ENCODE results near the gene MRPL42. TPM values are rescaled to one million over a fixed set of nuclear protein-coding genes. Genes with fewer than 3 reads are reported as not detected.

MRPL42 gene
- total RNA-seq, 1 experiment from 2014 or later, result 121 TPM

DNA sequence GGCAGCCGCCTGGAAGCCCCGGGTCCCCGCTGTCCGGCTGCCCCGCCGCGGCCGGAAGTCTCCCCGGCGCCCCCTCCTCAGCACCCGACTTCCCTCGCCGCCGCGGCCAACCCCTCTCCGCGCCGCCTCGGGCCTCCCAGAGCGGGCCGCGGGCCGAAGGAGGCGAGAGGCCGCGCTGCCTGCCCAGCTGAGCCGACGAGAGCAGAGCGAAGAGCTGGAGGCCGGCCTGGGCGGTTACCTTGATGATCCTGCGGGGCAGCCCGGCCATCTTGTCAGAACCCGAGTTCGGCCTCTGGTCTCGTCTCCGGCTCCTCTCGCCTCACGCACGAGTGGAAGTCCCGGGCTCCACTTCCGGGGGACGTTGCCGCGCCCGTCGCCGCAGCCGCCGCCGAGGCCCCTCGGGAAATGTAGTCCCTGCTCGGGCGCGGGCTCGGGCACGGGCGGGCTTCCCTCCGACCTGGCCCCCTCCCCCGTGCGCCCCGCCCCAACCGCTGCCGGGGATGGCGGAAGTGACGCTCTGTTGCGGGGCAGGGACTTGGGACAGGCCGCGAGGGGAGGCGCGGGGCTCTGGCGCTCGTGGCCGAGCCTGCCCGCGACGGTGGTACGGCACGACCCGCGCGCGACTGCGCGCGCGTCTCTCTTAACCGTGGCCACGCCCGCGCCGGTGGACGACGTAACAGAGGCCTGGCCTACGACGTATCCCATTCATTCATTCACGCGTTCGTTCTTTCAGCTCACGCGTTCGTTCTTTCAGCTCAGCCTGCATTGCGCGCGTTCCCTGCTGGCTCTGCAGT is 25.5 kb upstream of the MRPL42 start, which contains the start of gene UBE2N (continued):
- TF ChIP-seq, protein P1, sequence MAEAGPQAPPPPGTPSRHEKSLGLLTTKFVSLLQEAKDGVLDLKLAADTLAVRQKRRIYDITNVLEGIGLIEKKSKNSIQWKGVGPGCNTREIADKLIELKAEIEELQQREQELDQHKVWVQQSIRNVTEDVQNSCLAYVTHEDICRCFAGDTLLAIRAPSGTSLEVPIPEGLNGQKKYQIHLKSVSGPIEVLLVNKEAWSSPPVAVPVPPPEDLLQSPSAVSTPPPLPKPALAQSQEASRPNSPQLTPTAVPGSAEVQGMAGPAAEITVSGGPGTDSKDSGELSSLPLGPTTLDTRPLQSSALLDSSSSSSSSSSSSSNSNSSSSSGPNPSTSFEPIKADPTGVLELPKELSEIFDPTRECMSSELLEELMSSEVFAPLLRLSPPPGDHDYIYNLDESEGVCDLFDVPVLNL (CRISPR knock-in tag; IDR thresholded peaks at IDR 0.05; ENCODE audit: borderline replicate concordance, low read depth), result no peak
- TF ChIP-seq ZNF423 (CRISPR knock-in tag; IDR thresholded peaks at IDR 0.05) (no peak), RELA (CRISPR knock-in tag; IDR thresholded peaks at IDR 0.05; ENCODE audit: borderline replicate concordance) (no peak), RORB (CRISPR knock-in tag; IDR thresholded peaks at IDR 0.05) (no peak), ZNF671 (CRISPR knock-in tag; IDR thresholded peaks at IDR 0.05) (no peak), ELF4 (CRISPR knock-in tag; IDR thresholded peaks at IDR 0.05; ENCODE audit: low read depth) (no peak), SMAD3 (CRISPR knock-in tag; IDR thresholded peaks at IDR 0.05; ENCODE audit: borderline replicate concordance) (0 out of 2 replicates have a peak, but pooled peaks have one; percentile 5), GTF2I (CRISPR knock-in tag; conservative IDR thresholded peaks at IDR 0.05) (no peak), NR1H2 (CRISPR knock-in tag; IDR thresholded peaks at IDR 0.05) (no peak), NR2C2 (CRISPR knock-in tag; IDR thresholded peaks at IDR 0.05) (no peak), CREB1 (CRISPR knock-in tag; IDR thresholded peaks at IDR 0.05) (no peak), TCF7 (CRISPR knock-in tag; IDR thresholded peaks at IDR 0.05; ENCODE audit: low read depth) (no peak), NR3C1 (CRISPR knock-in tag; conservative IDR thresholded peaks at IDR 0.05; ENCODE audit: low read depth) (0 out of 2 replicates have a peak, but pooled peaks have one; percentile 18), ZNF416 (CRISPR knock-in tag; IDR thresholded peaks at IDR 0.05) (0 out of 2 replicates have a peak, but pooled peaks have one; percentile 55), ZNF263 (CRISPR knock-in tag; IDR thresholded peaks at IDR 0.05; ENCODE audit: low read depth) (no peak), JUN (CRISPR knock-in tag; IDR thresholded peaks at IDR 0.05) (no peak), ZNF138 (CRISPR knock-in tag; conservative IDR thresholded peaks at IDR 0.05) (no peak; the same call in 1 of the 2 replicates), TP53 (CRISPR knock-in tag; IDR thresholded peaks at IDR 0.05) (peak; percentile 33; the same call in 1 of the 2 replicates), GRHL2 (CRISPR knock-in tag; IDR thresholded peaks at IDR 0.05; ENCODE audit: insufficient replicate concordance, severe bottlenecking) (no peak), MYBL2 (CRISPR knock-in tag; IDR thresholded peaks at IDR 0.05) (peak; percentile 44; the same call in 1 of the 2 replicates)
- TF ChIP-seq, protein P2, sequence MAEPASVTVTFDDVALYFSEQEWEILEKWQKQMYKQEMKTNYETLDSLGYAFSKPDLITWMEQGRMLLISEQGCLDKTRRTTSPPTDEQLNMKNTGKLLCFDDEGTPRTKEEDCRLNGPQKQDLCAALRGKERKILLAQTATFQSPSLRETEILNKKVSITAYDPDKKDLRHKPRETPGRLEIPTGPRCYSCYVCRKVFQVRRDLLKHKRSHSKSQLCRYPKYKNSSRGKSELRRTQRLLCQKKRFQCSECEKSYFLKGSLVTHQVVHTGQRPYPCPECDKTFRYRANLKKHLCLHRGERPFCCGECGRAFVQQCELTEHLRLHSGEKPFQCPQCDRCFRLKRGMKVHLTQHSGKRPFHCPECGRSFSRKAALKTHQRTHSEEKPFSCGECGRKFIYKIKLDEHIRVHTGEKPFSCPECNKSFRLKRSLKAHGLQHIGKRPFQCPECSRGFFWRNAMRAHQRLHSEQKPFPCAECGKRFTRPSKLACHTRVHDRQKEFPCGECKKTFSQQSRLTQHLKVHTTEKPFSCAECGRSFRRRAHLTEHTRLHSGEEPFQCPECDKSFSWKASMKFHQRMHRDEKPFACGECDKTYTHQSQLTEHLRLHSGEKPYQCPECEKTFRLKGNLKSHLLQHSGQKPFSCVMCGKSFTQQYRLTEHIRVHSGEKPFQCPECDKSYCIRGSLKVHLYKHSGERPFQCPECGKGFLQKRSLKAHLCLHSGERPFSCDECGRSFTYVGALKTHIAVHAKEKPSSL (CRISPR knock-in tag; conservative IDR thresholded peaks at IDR 0.05), result no peak
- TF ChIP-seq, protein P3, sequence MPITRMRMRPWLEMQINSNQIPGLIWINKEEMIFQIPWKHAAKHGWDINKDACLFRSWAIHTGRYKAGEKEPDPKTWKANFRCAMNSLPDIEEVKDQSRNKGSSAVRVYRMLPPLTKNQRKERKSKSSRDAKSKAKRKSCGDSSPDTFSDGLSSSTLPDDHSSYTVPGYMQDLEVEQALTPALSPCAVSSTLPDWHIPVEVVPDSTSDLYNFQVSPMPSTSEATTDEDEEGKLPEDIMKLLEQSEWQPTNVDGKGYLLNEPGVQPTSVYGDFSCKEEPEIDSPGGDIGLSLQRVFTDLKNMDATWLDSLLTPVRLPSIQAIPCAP (CRISPR knock-in tag; IDR thresholded peaks at IDR 0.05), result no peak
- TF ChIP-seq, protein P4, sequence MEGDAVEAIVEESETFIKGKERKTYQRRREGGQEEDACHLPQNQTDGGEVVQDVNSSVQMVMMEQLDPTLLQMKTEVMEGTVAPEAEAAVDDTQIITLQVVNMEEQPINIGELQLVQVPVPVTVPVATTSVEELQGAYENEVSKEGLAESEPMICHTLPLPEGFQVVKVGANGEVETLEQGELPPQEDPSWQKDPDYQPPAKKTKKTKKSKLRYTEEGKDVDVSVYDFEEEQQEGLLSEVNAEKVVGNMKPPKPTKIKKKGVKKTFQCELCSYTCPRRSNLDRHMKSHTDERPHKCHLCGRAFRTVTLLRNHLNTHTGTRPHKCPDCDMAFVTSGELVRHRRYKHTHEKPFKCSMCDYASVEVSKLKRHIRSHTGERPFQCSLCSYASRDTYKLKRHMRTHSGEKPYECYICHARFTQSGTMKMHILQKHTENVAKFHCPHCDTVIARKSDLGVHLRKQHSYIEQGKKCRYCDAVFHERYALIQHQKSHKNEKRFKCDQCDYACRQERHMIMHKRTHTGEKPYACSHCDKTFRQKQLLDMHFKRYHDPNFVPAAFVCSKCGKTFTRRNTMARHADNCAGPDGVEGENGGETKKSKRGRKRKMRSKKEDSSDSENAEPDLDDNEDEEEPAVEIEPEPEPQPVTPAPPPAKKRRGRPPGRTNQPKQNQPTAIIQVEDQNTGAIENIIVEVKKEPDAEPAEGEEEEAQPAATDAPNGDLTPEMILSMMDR (IDR thresholded peaks at IDR 0.05), result no peak
- TF ChIP-seq, protein P5, sequence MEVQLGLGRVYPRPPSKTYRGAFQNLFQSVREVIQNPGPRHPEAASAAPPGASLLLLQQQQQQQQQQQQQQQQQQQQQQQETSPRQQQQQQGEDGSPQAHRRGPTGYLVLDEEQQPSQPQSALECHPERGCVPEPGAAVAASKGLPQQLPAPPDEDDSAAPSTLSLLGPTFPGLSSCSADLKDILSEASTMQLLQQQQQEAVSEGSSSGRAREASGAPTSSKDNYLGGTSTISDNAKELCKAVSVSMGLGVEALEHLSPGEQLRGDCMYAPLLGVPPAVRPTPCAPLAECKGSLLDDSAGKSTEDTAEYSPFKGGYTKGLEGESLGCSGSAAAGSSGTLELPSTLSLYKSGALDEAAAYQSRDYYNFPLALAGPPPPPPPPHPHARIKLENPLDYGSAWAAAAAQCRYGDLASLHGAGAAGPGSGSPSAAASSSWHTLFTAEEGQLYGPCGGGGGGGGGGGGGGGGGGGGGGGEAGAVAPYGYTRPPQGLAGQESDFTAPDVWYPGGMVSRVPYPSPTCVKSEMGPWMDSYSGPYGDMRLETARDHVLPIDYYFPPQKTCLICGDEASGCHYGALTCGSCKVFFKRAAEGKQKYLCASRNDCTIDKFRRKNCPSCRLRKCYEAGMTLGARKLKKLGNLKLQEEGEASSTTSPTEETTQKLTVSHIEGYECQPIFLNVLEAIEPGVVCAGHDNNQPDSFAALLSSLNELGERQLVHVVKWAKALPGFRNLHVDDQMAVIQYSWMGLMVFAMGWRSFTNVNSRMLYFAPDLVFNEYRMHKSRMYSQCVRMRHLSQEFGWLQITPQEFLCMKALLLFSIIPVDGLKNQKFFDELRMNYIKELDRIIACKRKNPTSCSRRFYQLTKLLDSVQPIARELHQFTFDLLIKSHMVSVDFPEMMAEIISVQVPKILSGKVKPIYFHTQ (CRISPR knock-in tag; IDR thresholded peaks at IDR 0.05), result no peak
- TF ChIP-seq, protein P6, sequence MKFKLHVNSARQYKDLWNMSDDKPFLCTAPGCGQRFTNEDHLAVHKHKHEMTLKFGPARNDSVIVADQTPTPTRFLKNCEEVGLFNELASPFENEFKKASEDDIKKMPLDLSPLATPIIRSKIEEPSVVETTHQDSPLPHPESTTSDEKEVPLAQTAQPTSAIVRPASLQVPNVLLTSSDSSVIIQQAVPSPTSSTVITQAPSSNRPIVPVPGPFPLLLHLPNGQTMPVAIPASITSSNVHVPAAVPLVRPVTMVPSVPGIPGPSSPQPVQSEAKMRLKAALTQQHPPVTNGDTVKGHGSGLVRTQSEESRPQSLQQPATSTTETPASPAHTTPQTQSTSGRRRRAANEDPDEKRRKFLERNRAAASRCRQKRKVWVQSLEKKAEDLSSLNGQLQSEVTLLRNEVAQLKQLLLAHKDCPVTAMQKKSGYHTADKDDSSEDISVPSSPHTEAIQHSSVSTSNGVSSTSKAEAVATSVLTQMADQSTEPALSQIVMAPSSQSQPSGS (CRISPR knock-in tag; IDR thresholded peaks at IDR 0.05; ENCODE audit: borderline replicate concordance, low read depth), result no peak
- TF ChIP-seq, protein P7, sequence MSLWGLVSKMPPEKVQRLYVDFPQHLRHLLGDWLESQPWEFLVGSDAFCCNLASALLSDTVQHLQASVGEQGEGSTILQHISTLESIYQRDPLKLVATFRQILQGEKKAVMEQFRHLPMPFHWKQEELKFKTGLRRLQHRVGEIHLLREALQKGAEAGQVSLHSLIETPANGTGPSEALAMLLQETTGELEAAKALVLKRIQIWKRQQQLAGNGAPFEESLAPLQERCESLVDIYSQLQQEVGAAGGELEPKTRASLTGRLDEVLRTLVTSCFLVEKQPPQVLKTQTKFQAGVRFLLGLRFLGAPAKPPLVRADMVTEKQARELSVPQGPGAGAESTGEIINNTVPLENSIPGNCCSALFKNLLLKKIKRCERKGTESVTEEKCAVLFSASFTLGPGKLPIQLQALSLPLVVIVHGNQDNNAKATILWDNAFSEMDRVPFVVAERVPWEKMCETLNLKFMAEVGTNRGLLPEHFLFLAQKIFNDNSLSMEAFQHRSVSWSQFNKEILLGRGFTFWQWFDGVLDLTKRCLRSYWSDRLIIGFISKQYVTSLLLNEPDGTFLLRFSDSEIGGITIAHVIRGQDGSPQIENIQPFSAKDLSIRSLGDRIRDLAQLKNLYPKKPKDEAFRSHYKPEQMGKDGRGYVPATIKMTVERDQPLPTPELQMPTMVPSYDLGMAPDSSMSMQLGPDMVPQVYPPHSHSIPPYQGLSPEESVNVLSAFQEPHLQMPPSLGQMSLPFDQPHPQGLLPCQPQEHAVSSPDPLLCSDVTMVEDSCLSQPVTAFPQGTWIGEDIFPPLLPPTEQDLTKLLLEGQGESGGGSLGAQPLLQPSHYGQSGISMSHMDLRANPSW (CRISPR knock-in tag; conservative IDR thresholded peaks at IDR 0.05; ENCODE audit: low read depth), result no peak
